GM21515 (cell line): ENCODE data around the gene F2RL3.
"Not testable (repeated sequence)": the region's sequence is repeated elsewhere in the genome, so short reads cannot be mapped to it uniquely, and the experiment has no call there.

Experiments
- ATAC-seq: cut with Tn5 transposase; IDR thresholded peaks from one replicate; pipeline ENCODE4 v1.9.1; 2021; ENCODE audit not compliant: unreplicated experiment

The F2RL3 gene

DNA sequence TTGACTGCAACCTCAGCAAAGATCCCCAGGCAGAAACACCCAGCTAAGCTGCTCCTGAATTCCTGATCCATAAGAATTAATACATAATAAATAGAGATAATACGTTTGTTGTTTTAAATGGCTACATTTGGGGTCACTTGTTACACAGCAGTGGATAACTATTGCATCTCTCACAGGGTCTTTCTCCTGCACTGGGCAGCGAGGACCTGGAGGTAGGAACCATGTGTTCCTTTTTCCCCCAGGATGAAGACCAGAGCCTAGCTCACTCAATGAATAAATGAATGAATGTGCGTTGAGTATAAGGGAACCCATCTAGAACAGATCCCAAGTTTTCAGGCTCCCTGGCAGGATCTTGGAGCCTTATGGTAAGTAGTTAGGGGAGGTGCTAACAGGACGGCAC lies 30.7 kb downstream of the F2RL3 start:
- no peak for ATAC-seq

DNA sequence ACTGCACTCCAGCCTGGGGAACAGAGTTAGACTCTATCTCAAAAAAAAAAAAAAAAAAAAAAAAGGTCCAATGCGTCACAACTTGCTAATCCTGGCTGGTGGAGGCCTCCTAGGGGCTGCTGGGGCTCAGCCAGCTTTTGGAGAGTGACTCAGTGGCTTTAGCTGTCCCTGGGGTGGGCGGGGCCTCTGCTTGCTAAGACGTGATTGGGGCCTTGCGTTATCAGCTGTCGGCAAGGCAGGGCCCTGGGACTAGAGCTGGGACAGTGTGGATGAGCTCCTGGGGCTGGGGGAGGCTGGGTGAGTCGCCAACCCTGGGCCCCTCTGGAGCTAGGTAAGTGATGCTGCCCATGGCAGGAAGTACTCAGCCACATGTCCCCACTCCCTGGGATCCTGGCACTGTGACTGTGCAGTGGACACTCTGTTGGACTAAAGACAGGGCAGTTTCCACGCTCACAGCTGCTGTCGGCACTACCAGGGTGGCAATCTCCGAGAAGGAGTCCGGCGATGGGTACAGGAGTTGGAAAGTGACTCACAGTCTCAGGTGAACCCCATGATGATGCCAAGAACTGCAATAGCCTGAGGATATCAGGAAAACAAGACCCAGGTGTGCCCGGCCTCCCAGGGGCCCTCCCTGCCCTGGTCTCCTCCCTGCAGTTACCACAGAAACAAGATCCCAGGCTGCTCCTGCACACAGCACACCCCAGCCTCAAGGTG lies 32.2 kb downstream of the F2RL3 start:
- ATAC-seq = no peak

DNA sequence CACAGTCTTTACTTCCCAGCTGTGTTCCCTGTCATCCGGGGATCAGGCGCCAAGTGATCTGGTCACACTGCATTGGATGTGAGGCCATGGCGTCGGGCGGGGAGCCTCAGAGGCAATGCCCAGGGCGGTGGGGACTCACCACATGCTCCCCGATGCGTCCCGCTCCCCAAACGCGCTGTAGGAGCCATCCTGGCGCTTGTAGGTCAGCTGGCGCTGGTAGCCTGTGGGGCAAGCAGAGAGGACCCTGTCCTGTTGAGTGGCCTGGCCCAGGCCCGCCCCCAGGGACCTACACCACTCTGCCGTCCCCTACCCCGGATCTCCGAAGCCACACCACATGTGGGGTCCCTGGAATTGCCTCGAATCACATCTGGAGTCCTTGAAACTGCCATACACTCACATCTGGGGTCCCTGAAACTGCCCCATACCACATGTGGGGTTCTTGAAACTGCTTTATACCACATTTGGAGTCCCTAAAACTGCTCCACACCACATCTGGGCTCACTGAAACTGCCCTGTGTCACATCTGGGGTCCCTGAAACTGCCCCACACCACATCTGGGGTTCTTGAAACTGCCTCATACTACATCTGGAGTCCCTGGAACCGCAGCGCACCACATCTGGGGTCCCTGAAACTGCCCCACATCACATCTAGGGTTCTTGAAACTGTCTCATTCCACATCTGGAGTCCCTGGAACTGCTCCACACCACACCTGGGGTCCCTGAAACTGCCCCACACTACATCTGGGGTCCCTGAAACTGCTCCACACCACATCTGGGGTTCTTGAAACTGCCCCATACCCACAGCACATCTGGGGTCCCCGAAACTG lies 33.2 kb downstream of the F2RL3 start:
- ATAC-seq = no peak

DNA sequence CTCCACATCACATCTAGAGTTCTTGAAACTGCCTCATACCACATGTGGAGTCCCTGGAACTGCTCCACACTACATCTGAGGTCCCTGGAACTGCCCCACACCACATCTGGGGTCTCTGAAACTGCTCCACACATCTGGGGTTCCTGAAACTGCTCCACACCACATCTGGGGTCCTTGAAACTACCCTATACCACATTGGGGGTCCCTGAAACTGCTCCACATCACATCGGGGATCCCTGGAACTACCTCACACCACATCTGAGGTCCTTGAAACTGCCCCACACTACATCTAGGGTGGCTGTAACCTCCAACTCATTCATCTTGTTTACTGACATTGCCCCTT lies 33.8 kb downstream of the F2RL3 start:
- ATAC-seq = no peak

DNA sequence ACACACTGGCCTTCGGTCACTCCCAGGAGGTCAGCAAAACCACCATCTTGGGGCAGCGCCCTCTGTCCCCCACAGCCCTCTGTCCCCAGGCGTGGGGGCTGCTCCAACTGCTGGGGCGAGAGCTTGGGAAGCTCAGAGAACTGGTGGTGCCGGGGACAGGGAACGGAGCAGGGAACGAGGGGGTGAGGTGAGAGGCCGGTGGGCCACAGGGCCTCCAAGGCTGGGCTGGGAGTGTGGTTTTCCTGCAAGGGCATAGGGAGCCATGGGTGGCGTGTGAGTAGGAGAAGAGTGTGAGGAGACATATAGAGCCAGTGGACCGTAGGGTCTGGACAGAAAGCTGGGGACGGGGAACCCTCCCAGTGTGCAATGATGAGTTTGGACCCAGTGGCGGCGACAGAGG lies 34.1 kb downstream of the F2RL3 start:
- no peak for ATAC-seq

DNA sequence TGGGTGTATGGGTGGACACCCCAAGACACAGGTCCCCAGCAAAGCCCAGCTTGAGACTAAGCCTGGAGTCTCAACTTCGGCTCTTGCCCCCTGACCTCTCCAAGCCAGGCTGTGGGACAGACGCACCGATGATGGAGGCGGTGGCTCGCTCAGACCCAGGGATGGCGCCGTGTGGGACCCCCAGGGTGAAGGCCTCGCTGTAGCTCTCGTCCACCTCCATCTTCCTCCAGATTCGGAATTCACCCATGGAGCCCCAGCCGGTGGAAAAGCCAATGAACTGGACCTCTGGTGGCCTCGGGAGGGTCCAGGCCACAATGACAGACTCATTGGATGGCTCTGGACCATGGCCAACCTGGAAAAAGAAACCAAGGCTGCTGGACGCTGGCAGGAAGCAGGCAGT lies 39.1 kb downstream of the F2RL3 start:
- no peak for ATAC-seq

DNA sequence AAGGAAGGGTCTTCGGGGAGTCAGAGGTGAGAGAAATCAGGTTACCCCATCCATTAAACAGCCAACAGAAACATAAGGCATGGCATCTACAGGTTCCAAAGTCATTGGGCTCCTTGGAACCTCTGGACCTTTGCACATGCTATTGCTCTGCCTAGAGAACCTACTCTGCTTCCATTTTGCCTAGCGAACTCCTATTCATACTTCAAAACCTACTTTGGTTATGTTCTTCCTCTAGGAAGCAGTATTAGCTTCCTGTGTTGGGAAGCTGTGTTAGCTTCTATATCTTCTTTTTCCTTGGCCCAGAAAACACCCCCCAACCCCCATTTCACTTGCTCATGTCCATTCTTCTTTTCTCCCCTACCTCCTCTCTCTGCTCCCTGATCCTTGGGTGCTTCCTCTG lies 39.6 kb downstream of the F2RL3 start:
- no peak for ATAC-seq

DNA sequence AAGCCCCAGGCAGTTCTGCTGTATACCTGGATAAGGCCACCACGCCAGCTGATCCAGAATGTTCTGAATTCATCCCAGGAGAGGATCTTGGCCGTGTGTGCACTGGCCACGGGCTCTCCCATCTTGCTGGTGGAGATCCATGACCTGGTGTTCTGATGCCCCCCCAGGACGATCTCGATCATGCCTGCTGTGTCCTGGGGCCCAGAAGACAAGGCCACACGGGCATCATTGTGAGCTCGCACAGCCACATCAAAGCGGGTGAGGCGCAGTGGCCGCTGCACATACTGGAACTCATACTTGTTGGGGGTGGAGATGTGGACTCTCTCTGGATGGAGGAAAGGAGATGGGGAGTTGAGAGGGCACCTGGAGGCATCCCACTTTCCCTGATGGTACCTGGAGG lies 40.1 kb downstream of the F2RL3 start:
- ATAC-seq = no peak

DNA sequence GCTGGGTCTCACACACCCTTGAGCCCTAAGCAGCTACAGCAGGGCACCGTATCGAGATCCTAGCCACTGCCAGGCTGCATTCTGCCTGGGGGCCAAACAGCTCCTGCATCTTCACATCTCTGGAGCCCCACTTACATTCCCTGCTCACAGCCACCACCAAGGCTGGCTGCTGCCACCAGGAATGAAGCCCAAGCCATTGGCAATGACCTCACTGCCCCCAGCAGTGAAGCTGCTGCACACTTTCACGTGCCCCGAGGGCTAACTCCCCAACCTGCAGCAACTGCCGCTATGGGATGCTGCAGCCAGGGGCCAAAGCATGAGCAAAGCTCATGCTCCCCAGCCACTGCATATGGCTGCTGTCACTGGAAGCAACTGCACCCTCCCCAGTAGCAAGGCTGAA lies 42.0 kb downstream of the F2RL3 start:
- ATAC-seq = no peak

DNA sequence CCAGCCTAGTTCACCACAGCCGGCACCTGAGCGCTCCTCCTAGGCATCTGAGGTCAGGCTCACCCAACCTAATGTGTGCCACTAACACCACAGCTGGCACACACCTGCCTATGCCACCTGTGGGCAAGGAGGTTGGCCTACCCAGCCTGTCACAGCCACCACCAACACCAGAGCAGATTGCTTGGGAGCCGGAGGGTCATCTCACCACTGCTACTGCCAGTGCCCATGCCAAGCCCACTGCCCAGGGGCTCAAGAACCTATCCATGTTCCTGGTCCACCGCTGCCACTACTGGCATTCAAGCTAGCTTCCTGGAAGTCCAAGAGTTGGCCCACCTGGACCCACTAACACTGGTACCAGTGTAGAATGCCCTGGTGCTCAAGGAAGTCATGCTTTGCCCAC lies 42.5 kb downstream of the F2RL3 start:
- ATAC-seq = no peak

DNA sequence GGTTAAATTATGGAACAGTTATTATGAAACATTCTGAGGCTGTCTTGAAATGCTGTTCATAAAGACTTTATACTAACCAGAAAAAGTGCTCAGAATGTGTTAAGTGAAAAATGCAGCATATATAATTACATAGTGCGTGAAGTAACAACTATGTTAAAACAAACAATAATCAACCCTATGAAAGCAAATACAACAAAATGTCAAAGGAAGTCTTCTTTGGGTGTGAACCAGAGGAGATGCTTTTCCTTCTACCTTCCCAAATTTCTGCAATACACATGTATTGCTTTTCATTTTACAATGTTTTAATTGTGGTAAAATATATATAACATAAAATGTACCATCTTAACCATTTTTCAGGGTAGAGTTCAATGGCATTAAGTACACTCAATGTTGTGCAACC lies 45.7 kb downstream of the F2RL3 start:
- ATAC-seq = no peak

DNA sequence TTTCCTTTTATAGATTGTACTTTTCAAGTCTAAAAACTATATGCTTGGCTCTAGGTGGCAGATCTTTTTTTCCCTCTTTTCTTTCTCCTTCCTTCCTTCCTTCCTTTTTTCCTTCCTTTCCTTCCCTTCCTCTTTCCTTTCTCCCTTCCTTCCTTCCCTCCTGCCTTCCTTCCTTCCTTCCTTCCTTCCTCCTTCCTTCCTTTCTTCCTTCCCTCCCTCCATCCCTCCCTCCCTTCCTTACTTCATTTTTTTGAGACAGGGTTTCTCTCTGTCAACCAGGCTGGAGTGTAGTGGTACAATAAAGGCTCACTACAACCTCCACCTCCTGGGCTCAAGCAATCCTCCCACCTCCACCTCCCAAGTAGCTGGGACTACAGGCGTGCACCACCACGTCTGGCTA lies 48.1 kb downstream of the F2RL3 start:
- no peak for ATAC-seq

DNA sequence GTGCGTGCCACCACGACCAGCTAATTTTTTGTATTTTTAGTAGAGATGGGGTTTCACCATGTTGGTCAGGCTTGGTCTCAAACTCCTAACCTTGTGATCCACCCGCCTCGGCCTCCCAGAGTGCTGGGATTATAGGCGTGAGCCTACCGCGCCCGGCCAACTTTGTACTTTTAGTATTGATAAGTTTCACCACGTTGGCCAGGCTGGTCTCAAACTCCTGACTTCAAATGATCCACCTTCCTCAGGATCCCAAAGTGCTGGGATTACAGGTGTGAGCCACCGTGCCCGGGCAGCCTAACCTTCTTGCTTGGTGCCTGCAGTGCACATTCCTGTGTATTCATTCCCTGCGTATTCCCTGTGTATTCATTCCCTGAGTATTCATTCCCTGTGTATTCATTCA lies 49.0 kb downstream of the F2RL3 start:
- not testable (repeated sequence) for ATAC-seq

DNA sequence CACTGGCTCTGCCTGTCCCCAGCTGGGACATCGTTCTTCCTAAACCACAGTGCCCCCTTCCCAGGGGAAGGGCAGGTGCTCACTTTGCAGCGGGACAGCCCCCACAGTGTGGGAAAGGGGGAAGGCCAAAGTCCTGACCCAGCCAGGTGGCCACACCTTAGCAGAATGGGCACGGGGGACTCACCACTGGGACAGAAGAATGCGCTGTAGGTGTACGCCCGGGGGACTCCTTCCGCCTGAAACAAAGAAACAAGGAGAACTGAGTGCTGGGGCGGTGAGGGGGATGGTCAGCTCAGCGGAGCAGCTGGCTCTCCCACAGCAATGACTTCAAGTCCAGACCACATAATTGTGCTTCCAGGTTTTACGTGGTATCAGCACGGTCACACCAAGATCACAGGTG lies 49.4 kb downstream of the F2RL3 start:
- no peak for ATAC-seq

DNA sequence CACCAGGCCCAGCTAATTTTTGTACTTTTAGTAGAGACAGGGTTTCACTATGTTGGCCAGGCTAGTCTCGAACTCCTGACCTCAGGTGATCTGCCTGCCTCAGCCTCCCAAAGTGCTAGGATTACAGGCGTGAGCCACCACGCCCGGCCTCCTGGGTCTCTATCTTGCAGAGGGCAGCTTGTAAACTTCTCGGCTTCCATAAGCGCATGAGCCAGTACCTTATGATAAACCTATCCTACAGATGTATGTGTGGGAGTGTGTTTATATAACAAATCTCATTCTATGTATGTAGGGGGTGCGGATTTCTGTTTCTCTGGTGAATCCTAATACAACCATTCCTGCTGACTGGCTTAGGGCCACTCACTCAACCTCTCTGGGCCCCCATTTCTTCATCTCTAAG lies 51.3 kb downstream of the F2RL3 start:
- not testable (repeated sequence) for ATAC-seq

DNA sequence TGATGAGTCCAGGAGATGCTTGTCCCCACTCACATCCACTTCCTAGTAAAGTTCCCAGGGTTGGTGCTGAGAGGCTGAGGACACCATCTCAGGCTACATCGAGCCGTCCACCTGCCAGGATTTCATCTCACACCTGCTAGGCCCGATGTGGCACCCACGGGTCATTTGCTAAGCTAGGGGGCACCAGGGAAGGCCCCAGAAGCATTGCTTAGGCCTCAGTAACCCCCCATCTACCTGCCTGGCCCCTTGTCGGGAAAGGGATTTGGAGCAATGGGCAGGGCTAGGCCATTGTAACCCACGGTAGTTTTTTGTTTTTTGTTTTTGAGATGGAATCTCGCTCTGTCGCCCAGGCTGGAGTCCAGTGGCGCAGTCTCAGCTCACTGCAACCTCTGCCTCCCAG lies 51.8 kb downstream of the F2RL3 start:
- no peak for ATAC-seq
